ENCODE results near the gene ENO2.
A peak's percentile ranks its signal among the peaks of the same experiment; 100 is the strongest.

ENO2 gene

GRCh38 chr12:6915789-6916285, 1.5 kb downstream of the ENO2 start:
- DNase-seq, result no peak

DNA sequence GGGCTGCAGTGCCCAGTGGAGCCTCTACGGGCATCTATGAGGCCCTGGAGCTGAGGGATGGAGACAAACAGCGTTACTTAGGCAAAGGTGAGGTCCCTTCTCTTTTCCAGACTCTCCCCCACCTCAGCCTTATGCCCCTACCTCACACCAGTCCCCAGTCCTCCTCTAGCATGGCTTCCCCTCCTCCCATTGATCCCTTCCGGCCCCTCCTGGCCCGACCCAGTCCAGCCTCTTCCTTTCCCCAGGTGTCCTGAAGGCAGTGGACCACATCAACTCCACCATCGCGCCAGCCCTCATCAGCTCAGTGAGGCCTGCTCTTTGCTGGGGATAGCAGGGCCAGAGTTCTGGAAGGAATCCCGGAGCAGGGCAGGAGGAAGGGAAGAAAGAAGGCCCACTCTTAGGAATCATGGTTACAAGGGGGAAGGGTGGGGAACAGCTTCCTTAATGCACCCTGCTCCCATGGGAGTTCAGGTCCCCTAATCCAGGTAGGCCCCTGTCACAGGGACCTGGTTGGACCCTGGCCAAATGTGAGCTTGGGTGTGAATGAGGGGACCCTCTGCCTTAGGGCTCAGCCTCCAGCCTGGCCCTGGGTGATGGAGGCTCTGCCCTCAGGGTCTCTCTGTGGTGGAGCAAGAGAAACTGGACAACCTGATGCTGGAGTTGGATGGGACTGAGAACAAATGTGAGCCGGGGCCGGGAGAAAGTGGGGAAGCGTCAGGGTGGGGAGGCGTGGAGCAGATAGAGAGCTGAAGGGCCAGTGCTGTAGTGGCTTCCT, 2.2 kb downstream of the ENO2 start:
- DNase-seq, result no peak

GRCh38 chr12:6917491-6918231, 3.3 kb downstream of the ENO2 start:
- DNase-seq, result no peak

- DNase-seq, result no peak
Observed at GRCh38 chr12:6919588-6919987, 5.2 kb downstream of the ENO2 start.

GRCh38 chr12:6921539-6921938, 7.2 kb downstream of the ENO2 start:
- no peak for DNase-seq

GRCh38 chr12:6921996-6922946, 7.9 kb downstream of the ENO2 start:
- DNase-seq, result no peak

DNA sequence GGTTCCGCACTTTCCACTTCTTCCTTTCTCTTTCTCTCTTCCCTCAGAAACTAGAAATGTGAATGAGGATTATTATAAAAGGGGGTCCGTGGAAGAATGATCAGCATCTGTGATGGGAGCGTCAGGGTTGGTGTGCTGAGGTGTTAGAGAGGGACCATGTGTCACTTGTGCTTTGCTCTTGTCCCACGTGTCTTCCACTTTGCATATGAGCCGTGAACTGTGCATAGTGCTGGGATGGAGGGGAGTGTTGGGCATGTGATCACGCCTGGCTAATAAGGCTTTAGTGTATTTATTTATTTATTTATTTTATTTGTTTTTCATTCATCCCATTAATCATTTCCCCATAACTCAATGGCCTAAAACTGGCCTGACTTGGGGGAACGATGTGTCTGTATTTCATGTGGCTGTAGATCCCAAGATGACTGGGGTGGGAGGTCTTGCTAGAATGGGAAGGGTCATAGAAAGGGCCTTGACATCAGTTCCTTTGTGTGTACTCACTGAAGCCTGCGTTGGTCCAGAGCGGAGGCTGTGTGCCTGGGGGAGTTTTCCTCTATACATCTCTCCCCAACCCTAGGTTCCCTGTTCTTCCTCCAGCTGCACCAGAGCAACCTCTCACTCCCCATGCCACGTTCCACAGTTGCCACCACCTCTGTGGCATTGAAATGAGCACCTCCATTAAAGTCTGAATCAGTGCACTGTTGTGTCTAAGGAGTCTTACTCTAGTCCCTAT, 8.8 kb downstream of the ENO2 start:
- no peak for DNase-seq

DNA sequence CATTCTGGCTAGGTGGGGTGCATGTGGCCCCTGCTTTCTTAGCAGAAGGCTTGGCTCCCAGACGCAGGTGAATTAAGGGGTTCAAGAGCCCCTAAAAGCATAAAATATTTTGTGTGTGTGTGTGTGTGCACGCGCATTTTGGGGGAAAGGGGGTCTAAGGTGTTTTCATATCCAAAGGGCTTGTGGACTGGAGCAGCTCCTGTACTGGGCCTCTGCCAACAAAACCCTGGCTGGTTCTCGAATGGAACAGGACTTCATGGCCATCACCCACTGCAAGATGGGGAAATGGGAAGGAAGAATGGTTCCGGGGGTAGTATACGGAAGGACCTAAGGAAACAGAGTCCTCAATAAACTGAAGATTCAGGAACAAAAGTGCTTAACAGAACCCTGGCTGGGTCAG, 9.5 kb downstream of the ENO2 start:
- DNase-seq, result no peak

GRCh38 chr12:6925239-6925539, 10.8 kb downstream of the ENO2 start:
- no peak for DNase-seq

DNA sequence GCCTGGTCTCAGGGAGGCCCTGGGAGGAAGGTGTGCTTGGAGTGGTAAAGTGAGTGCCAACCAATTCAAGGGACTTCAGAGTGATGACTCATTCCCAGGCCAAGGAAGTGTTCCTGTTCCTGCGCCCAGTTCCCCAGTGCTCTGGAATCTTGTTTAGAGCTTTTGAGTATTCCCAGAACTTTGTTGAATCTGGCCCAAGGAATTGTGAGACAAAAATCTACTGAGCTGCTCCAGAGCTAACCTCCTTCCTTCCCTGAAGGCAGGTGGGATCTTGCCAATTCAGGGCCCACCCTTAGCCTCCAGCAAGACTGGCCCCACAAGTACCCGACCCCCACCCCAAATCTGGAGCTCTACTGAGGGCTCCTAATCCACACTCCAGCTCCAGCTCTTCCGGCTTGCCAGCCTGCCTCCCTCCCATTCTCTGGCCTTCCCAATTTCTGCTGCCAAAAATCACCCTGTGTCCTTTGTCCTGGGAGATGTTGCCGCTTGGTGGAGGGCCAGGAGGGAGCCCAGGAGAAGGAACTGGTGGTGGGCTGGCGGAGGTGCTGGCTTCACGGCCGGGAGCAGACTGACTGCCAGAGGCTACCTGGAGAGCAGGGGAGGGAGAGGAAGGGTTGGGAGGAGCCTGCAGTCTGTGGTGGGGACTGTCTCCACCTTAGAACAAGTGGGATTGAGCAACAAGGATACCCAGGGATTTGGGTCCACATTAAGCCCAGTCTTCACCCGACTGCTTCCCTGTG, 11.3 kb downstream of the ENO2 start:
- DNase-seq, result no peak

DNA sequence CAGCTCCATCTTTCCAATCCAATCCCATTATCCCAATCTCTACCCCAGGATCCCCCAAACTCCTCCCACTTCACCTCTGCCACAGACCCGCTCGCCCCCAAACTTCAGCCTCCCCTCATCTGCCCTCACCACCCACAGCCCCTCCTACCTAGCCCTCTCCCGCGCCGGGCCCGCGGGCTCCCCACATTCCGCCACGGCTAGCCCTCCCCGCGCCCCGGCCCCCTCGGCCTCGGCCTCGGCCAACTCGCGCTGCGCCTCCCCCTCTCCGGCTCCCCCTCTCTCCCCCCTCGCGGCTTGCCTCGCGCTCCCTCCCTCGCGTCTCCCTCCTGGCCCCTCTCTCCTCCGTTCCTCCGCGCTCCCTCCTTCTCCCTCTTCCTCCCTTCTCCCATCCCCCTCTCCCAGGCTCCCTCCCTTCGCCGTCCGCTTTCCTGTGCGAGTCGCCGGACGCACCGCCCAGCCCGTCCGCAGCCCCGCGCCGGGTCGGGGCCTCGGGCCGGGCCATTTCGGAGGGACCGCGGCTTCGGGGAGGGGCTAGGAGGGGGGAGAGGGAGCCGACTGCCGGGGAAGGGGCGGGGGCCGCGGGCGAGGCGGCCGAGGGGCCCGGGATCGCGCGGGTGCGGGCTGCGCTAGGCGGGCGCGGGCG, 13.1 kb downstream of the ENO2 start, which contains the start of gene ATN1:
ATN1 (plus strand) TSS at position 581 of the 643 bp plus-strand sequence. CDS start 6,043 bp downstream, outside the sequence.
- peak; percentile 44 for DNase-seq

- DNase-seq, result no peak
Observed at GRCh38 chr12:6928022-6928702, 13.8 kb downstream of the ENO2 start.

- no peak for DNase-seq
Observed at GRCh38 chr12:6928703-6929407, 14.5 kb downstream of the ENO2 start.

GRCh38 chr12:6929466-6930452, 15.4 kb downstream of the ENO2 start:
- no peak for DNase-seq

DNA sequence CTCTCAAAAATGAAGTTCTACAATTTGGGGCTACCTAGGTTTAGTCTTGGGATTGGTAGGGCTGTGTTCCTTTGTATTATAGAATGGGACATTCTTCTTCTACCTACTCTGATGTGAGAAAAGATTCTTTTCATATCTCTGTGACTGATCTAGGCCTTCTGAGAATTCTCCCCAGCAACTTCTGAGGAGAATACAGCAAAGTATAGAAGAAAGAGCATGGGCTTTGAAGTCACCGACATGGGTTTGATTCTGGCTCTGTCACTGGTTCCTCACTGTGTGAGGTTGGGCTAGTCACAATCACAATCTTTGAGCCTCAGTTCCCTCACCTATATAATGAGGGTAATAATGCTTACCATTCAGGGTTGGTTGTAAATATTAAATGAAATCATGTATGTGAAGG, 18.4 kb downstream of the ENO2 start:
- DNase-seq, result no peak

DNA sequence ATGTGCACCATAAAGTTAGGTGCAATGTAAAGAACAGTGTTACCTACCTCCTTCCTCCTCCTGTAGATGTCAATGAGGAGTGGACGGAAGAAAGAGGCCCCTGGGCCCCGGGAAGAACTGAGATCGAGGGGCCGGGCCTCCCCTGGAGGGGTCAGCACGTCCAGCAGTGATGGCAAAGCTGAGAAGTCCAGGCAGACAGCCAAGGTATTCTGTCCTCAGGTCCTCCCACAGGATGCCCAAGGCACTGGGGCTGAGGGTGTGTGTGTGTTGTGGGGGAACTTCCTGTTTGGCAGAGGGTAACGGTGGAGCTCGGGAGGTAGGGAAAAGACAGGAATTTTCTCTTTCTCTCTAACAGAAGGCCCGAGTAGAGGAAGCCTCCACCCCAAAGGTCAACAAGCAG, 19.7 kb downstream of the ENO2 start:
- DNase-seq, result no peak

GRCh38 chr12:6935371-6936193, 21.2 kb downstream of the ENO2 start:
- DNase-seq, result no peak

DNA sequence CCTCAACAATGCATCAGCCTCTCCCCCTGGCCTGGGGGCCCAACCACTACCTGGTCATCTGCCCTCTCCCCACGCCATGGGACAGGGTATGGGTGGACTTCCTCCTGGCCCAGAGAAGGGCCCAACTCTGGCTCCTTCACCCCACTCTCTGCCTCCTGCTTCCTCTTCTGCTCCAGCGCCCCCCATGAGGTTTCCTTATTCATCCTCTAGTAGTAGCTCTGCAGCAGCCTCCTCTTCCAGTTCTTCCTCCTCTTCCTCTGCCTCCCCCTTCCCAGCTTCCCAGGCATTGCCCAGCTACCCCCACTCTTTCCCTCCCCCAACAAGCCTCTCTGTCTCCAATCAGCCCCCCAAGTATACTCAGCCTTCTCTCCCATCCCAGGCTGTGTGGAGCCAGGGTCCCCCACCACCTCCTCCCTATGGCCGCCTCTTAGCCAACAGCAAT, 21.8 kb downstream of the ENO2 start:
- no peak for DNase-seq
